K562 (cell line): ENCODE results near the gene HBQ1. TPM values are rescaled to one million over a fixed set of nuclear protein-coding genes. Genes with fewer than 3 reads are reported as not detected.

ENCODE experiments used
- ARID1B ChIP-seq: fragments of 450-650 bp; IDR thresholded peaks from 2 replicates; pipeline ENCODE4 v1.6.1; 2016; ENCODE audit warnings: antibody characterized with exemption, mild to moderate bottlenecking, inconsistent platforms
- CBFA2T2 ChIP-seq: fragments of 450-650 bp; conservative IDR thresholded peaks from 2 replicates; pipeline ENCODE4 v1.6.1; 2017; ENCODE audit warnings: mild to moderate bottlenecking
- CBFA2T3 ChIP-seq: fragments of 450-650 bp; IDR thresholded peaks from 2 replicates; pipeline ENCODE4 v1.6.1; 2017
- CCNT2 ChIP-seq: IDR thresholded peaks from 2 replicates; pipeline ENCODE4 v1.6.1; 2011; ENCODE audit warnings: borderline replicate concordance, low read depth, mild to moderate bottlenecking, moderate library complexity, mixed read lengths, low read length; ENCODE audit not compliant: insufficient read length; ENCODE audit errors: extremely low read depth
- EP300 ChIP-seq: IDR thresholded peaks from 2 replicates; pipeline ENCODE4 v1.6.1; 2012; ENCODE audit warnings: low read length, improper control_type of control experiment
- FOS ChIP-seq: IDR thresholded peaks from 3 replicates; pipeline ENCODE4 v1.6.1; 2011; ENCODE audit not compliant: insufficient read length; ENCODE audit errors: extremely low read depth
- JUND ChIP-seq, 2 experiments: IDR thresholded peaks; 2 replicates in 1 of 2; 3 replicates in 1 of 2; pipeline ENCODE4 v1.6.1; 2011; ENCODE audit warnings: borderline replicate concordance in 2 of 2, low read depth in 2 of 2, low read length in 2 of 2, improper control_type of control experiment in 1 of 2, missing biosample characterization in 1 of 2, missing genetic modification characterization in 1 of 2, missing genetic modification reagents in 1 of 2
- NCOR1 ChIP-seq: fragments of 450-650 bp; IDR thresholded peaks from 2 replicates; pipeline ENCODE4 v1.6.1; 2016; ENCODE audit warnings: mild to moderate bottlenecking, moderate library complexity
- RBM17 ChIP-seq: fragments of 200-400 bp; formaldehyde crosslinking; IDR thresholded peaks from 2 replicates; pipeline ENCODE4 v1.6.1; 2017; ENCODE audit warnings: low read depth, mild to moderate bottlenecking, low read length, borderline replicate concordance
- RBM39 ChIP-seq: fragments of 200-400 bp; formaldehyde crosslinking; optimal IDR thresholded peaks from 2 replicates; pipeline ENCODE3; 2018; ENCODE audit warnings: low read depth, low read length
- SMAD4 ChIP-seq: fragments of 250-450 bp; sonication (Bioruptor Pico); conservative IDR thresholded peaks from 2 replicates; pipeline ENCODE4 v1.8.0; 2021; ENCODE audit warnings: inconsistent platforms, mild to moderate bottlenecking, moderate library complexity
- TCF3 ChIP-seq: sonication (generic); formaldehyde crosslinking; IDR thresholded peaks from 2 replicates; pipeline ENCODE4 v1.4.0; 2020; ENCODE audit warnings: mild to moderate bottlenecking, missing genetic modification reagents
- ZNF41 ChIP-seq: fragments of 250-450 bp; sonication (Bioruptor Pico); conservative IDR thresholded peaks from 2 replicates; pipeline ENCODE4 v1.4.0; 2020; ENCODE audit warnings: mild to moderate bottlenecking
- polyA plus RNA-seq, 8 experiments: library from polyadenylated mRNA; depleted of rRNA in 4 of 8; stranded (reverse) in 5 of 8; unstranded in 3 of 8; fragments of >200 nt; fragmentation: Nextera tagmentation in 2 of 8; fragmentation: Illumina TruSeq in 1 of 8; extraction: Ambion mirVana in 2 of 8; extraction: Trizol in 1 of 8; gene quantifications; 2 replicates each; pipeline versions ENCODE4 v1.2.1 to v1.2.3, GENCODE V29; 2011 to 2014; ENCODE audit warnings: inconsistent platforms in 1 of 8, missing spikeins in 1 of 8
- total RNA-seq, 7 experiments: library from RNA; depleted of rRNA in 6 of 7; stranded (reverse); fragments of >200 nt in 6 of 7; fragmentation: Illumina TruSeq in 2 of 7; extraction: Trizol in 2 of 7; gene quantifications; 2 replicates each; pipeline versions ENCODE4 v1.2.1 to v1.2.3, GENCODE V29; 2011 to 2021; ENCODE audit warnings: low replicate concordance in 1 of 7
- TF ChIP-seq, protein P1 (sequence below): fragments of 450-650 bp; IDR thresholded peaks from 2 replicates; pipeline ENCODE4 v1.6.1; 2016
- TF ChIP-seq, protein P2 (sequence below), 3 experiments: IDR thresholded peaks in 2 of 3; conservative IDR thresholded peaks in 1 of 3; 2 replicates each; pipeline ENCODE4 v1.5.1; 2011 to 2012; ENCODE audit warnings: low read length in 3 of 3, mild to moderate bottlenecking in 3 of 3, control low read depth in 2 of 3, improper control_type of control experiment in 1 of 3, inconsistent platforms in 1 of 3, low read depth in 1 of 3, mixed read lengths in 1 of 3, moderate library complexity in 1 of 3; ENCODE audit not compliant: insufficient read depth in 2 of 3
- TF ChIP-seq, protein P3 (sequence below): fragments of 450-650 bp; IDR thresholded peaks from 2 replicates; pipeline ENCODE4 v1.6.1; 2017; ENCODE audit warnings: mild to moderate bottlenecking, moderate library complexity

Gene HBQ1
- total and polyA plus RNA-seq, 9 of the 15 experiments (the other 6 are each of a cell fraction or from before 2014, with no cell fraction given), result 2.3 to 190 (median 19.8) TPM

DNA sequence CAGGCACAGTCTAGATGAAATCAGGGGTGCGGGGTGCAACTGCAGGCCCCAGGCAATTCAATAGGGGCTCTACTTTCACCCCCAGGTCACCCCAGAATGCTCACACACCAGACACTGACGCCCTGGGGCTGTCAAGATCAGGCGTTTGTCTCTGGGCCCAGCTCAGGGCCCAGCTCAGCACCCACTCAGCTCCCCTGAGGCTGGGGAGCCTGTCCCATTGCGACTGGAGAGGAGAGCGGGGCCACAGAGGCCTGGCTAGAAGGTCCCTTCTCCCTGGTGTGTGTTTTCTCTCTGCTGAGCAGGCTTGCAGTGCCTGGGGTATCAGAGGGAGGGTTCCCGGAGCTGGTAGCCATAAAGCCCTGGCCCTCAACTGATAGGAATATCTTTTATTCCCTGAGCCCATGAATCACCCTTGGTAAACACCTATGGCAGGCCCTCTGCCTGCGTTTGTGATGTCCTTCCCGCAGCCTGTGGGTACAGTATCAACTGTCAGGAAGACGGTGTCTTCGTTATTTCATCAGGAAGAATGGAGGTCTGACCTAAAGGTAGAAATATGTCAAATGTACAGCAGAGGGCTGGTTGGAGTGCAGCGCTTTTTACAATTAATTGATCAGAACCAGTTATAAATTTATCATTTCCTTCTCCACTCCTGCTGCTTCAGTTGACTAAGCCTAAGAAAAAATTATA lies 2.1 kb upstream of the HBQ1 start (continued):
- TF ChIP-seq, protein P1, sequence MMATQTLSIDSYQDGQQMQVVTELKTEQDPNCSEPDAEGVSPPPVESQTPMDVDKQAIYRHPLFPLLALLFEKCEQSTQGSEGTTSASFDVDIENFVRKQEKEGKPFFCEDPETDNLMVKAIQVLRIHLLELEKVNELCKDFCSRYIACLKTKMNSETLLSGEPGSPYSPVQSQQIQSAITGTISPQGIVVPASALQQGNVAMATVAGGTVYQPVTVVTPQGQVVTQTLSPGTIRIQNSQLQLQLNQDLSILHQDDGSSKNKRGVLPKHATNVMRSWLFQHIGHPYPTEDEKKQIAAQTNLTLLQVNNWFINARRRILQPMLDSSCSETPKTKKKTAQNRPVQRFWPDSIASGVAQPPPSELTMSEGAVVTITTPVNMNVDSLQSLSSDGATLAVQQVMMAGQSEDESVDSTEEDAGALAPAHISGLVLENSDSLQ, result peak; percentile 54
- TF ChIP-seq EP300 (peak; percentile 49; the same call in 1 of the 2 replicates), JUND (IDR thresholded peaks at IDR 0.05; ENCODE audit: borderline replicate concordance, low read depth, low read length) (no peak), JUND (tag; IDR thresholded peaks at IDR 0.05; ENCODE audit: borderline replicate concordance, low read depth, low read length) (no peak; the same call in 2 of the 3 replicates), RBM39 (peak; percentile 78), FOS (no peak), ARID1B (peak; percentile 75), CBFA2T3 (peak; percentile 68), ZNF41 (CRISPR knock-in tag) (no peak), CCNT2 (peak; percentile 33), SMAD4 (no peak), TCF3 (CRISPR knock-in tag) (peak; percentile 70), CBFA2T2 (peak; percentile 55), RBM17 (no peak), NCOR1 (peak; percentile 53; the same call in 1 of the 2 replicates)
- TF ChIP-seq, protein P2, sequence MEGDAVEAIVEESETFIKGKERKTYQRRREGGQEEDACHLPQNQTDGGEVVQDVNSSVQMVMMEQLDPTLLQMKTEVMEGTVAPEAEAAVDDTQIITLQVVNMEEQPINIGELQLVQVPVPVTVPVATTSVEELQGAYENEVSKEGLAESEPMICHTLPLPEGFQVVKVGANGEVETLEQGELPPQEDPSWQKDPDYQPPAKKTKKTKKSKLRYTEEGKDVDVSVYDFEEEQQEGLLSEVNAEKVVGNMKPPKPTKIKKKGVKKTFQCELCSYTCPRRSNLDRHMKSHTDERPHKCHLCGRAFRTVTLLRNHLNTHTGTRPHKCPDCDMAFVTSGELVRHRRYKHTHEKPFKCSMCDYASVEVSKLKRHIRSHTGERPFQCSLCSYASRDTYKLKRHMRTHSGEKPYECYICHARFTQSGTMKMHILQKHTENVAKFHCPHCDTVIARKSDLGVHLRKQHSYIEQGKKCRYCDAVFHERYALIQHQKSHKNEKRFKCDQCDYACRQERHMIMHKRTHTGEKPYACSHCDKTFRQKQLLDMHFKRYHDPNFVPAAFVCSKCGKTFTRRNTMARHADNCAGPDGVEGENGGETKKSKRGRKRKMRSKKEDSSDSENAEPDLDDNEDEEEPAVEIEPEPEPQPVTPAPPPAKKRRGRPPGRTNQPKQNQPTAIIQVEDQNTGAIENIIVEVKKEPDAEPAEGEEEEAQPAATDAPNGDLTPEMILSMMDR (IDR thresholded peaks at IDR 0.05 in 2 of 3, conservative IDR thresholded peaks at IDR 0.05 in 1 of 3; ENCODE audit: insufficient read depth in 2 of 3, low read depth in 1 of 3, low read length in 3 of 3), result no peak
- TF ChIP-seq, protein P3, sequence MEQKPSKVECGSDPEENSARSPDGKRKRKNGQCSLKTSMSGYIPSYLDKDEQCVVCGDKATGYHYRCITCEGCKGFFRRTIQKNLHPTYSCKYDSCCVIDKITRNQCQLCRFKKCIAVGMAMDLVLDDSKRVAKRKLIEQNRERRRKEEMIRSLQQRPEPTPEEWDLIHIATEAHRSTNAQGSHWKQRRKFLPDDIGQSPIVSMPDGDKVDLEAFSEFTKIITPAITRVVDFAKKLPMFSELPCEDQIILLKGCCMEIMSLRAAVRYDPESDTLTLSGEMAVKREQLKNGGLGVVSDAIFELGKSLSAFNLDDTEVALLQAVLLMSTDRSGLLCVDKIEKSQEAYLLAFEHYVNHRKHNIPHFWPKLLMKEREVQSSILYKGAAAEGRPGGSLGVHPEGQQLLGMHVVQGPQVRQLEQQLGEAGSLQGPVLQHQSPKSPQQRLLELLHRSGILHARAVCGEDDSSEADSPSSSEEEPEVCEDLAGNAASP, result no peak
